OCI-LY3 (cell line): ENCODE data around the gene IL2RG.

Source experiments
- CTCF ChIP-seq: fragments of 200-600, 300-600 bp; sonication (generic); IDR thresholded peaks from 2 replicates; pipeline ENCODE4 v1.5.1; 2014; ENCODE audit warnings: antibody characterized with exemption, low read length, low read depth
- EZH2phosphoT487 ChIP-seq: fragments of 200-600 bp; shearing (Covaris generic); IDR thresholded peaks from 2 replicates; pipeline ENCODE4 v1.6.1; 2018; ENCODE audit warnings: antibody characterized with exemption, mixed run types, low read depth

- TF ChIP-seq CTCF (no peak), EZH2phosphoT487 (no peak)
Measured at GRCh38 chrX:71103110-71103983, 8.0 kb downstream of the IL2RG start.
